ENCODE data around the gene ERC1.
"Not testable (repeated sequence)": the region's sequence is repeated elsewhere in the genome, so short reads cannot be mapped to it uniquely, and the experiment has no call there.

Gene ERC1

GRCh38 chr12:1030779-1031178 is 39.8 kb downstream of the ERC1 start:
- DNase-seq, result no peak

- no peak for DNase-seq
Measured at GRCh38 chr12:1034243-1034642, 43.2 kb downstream of the ERC1 start.

- DNase-seq, result peak in 1 of 14 donors; percentile 69
Measured at GRCh38 chr12:1034751-1035457, 43.9 kb downstream of the ERC1 start.

- no peak for DNase-seq
Measured at GRCh38 chr12:1041478-1041877, 50.5 kb downstream of the ERC1 start.

GRCh38 chr12:1044199-1044598 is 53.2 kb downstream of the ERC1 start:
- no peak for DNase-seq

- DNase-seq, result no peak
Measured at GRCh38 chr12:1044696-1045095, 53.7 kb downstream of the ERC1 start.

GRCh38 chr12:1046727-1047126 is 55.7 kb downstream of the ERC1 start:
- peak in 1 of 14 donors; percentile 12 for DNase-seq

GRCh38 chr12:1047898-1048660 is 57.1 kb downstream of the ERC1 start:
- DNase-seq, result peak in 4 of 14 donors; percentile 2 to 98 (median 12)

GRCh38 chr12:1050059-1050707 is 59.2 kb downstream of the ERC1 start:
- DNase-seq, result peak in 1 of 14 donors; percentile 75

GRCh38 chr12:1051672-1052071 is 60.6 kb downstream of the ERC1 start:
- not testable (repeated sequence) for DNase-seq

- DNase-seq, result peak in 1 of 14 donors; percentile 59
Measured at GRCh38 chr12:1053690-1054089, 62.7 kb downstream of the ERC1 start.

GRCh38 chr12:1054117-1054870 is 63.3 kb downstream of the ERC1 start:
- peak in 6 of 14 donors; percentile 6 to 80 (median 8) for DNase-seq

- peak in 1 of 14 donors; percentile 26 for DNase-seq
Measured at GRCh38 chr12:1056390-1056789, 65.4 kb downstream of the ERC1 start.

- no peak for DNase-seq
Measured at GRCh38 chr12:1058423-1058822, 67.4 kb downstream of the ERC1 start.

- DNase-seq, result no peak
Measured at GRCh38 chr12:1059162-1059561, 68.1 kb downstream of the ERC1 start.

- DNase-seq, result no peak
Measured at GRCh38 chr12:1063852-1064251, 72.8 kb downstream of the ERC1 start.

- no peak for DNase-seq
Measured at GRCh38 chr12:1064317-1064716, 73.3 kb downstream of the ERC1 start.

GRCh38 chr12:1065629-1066028 is 74.6 kb downstream of the ERC1 start:
- DNase-seq, result no peak

GRCh38 chr12:1069846-1070245 is 78.8 kb downstream of the ERC1 start:
- DNase-seq, result no peak

- no peak for DNase-seq
Measured at GRCh38 chr12:1071182-1071581, 80.2 kb downstream of the ERC1 start.

- no peak for DNase-seq
Measured at GRCh38 chr12:1073652-1074051, 82.6 kb downstream of the ERC1 start.

- no peak for DNase-seq
Measured at GRCh38 chr12:1077036-1077803, 86.2 kb downstream of the ERC1 start.

Measured in C1 segment of cervical spinal cord (tissue), 14 donors.